ENCODE data around the gene ALKBH5.

DNA sequence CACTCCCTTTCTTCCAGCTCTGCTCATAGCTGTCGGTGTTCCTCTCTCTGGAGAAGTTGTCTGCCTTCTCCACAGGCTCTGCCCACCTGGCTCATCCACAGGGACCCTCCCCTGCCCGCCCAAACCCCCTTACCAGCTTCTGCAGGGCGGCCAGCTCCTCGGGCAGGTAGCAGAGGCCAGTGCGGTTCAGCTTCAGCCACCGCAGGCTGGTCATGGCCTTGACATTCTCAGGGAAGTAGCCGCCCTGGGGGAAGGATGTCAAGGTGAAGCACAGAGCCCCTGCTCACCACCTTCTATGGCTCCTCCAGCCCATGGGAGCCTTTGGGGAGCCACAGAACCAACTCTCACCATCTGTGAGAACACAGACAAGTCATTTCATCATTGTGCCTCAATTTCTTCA is 73.1 kb downstream of the ALKBH5 start:
- TF ChIP-seq, protein P1, sequence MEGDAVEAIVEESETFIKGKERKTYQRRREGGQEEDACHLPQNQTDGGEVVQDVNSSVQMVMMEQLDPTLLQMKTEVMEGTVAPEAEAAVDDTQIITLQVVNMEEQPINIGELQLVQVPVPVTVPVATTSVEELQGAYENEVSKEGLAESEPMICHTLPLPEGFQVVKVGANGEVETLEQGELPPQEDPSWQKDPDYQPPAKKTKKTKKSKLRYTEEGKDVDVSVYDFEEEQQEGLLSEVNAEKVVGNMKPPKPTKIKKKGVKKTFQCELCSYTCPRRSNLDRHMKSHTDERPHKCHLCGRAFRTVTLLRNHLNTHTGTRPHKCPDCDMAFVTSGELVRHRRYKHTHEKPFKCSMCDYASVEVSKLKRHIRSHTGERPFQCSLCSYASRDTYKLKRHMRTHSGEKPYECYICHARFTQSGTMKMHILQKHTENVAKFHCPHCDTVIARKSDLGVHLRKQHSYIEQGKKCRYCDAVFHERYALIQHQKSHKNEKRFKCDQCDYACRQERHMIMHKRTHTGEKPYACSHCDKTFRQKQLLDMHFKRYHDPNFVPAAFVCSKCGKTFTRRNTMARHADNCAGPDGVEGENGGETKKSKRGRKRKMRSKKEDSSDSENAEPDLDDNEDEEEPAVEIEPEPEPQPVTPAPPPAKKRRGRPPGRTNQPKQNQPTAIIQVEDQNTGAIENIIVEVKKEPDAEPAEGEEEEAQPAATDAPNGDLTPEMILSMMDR (IDR thresholded peaks at IDR 0.05): no peak
- TF ChIP-seq NR2C2 (CRISPR knock-in tag; IDR thresholded peaks at IDR 0.05) (no peak), ZNF263 (CRISPR knock-in tag; IDR thresholded peaks at IDR 0.05; ENCODE audit: low read depth) (no peak), TEAD4 (CRISPR knock-in tag; IDR thresholded peaks at IDR 0.05) (no peak), NFYB (CRISPR knock-in tag; conservative IDR thresholded peaks at IDR 0.05; ENCODE audit: low read depth) (no peak), TEAD1 (CRISPR knock-in tag; IDR thresholded peaks at IDR 0.05) (no peak), CREB1 (CRISPR knock-in tag; IDR thresholded peaks at IDR 0.05) (no peak), JUN (CRISPR knock-in tag; IDR thresholded peaks at IDR 0.05) (no peak)
- TF ChIP-seq, protein P2, sequence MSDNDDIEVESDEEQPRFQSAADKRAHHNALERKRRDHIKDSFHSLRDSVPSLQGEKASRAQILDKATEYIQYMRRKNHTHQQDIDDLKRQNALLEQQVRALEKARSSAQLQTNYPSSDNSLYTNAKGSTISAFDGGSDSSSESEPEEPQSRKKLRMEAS (CRISPR knock-in tag; IDR thresholded peaks at IDR 0.05): no peak
- TF ChIP-seq, protein P3, sequence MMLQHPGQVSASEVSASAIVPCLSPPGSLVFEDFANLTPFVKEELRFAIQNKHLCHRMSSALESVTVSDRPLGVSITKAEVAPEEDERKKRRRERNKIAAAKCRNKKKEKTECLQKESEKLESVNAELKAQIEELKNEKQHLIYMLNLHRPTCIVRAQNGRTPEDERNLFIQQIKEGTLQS (CRISPR knock-in tag; conservative IDR thresholded peaks at IDR 0.05): no peak

Data from WTC11 (cell line).